K562 (cell line): Measurements from ENCODE around the gene CNFN.

Experiments
- MIER1 ChIP-seq: fragments of 450-650 bp; IDR thresholded peaks from 2 replicates; pipeline ENCODE4 v1.6.1; 2016; ENCODE audit warnings: antibody characterized with exemption, mild to moderate bottlenecking, low read depth
- MTF1 ChIP-seq: fragments of 250-450 bp; sonication (Bioruptor Pico); IDR thresholded peaks from 2 replicates; pipeline ENCODE4 v1.9.0; 2021; ENCODE audit warnings: moderate library complexity, mild to moderate bottlenecking, inconsistent platforms, borderline replicate concordance
- NRF1 ChIP-seq, 2 experiments: fragments of 450-650 bp; IDR thresholded peaks in 1 of 2; conservative IDR thresholded peaks in 1 of 2; 2 replicates each; pipeline ENCODE4 v1.6.1; 2014; ENCODE audit warnings: mild to moderate bottlenecking in 2 of 2
- POU5F1 ChIP-seq: fragments of 150-350 bp; IDR thresholded peaks from 2 replicates; pipeline ENCODE4 v1.6.1; 2014; ENCODE audit warnings: borderline replicate concordance, low read length, low read depth, mild to moderate bottlenecking; ENCODE audit not compliant: partially characterized antibody
- RUNX1 ChIP-seq: sonication (generic); IDR thresholded peaks from 2 replicates; pipeline ENCODE4 v1.6.1; 2016; ENCODE audit warnings: antibody characterized with exemption, low read depth
- SAP30 ChIP-seq: fragments of 200-600 bp; sonication (generic); IDR thresholded peaks from 2 replicates; pipeline ENCODE4 v1.6.1; 2012; ENCODE audit warnings: borderline replicate concordance, low read depth, mild to moderate bottlenecking, moderate library complexity, low read length, control low read depth, inconsistent platforms; ENCODE audit not compliant: insufficient read depth, poor library complexity, severe bottlenecking
- ZC3H11A ChIP-seq: IDR thresholded peaks from 2 replicates; pipeline ENCODE4 v1.6.1; 2012; ENCODE audit warnings: low read depth, low read length, improper control_type of control experiment
- ZNF253 ChIP-seq: fragments of 250-450 bp; sonication (Bioruptor Pico); conservative IDR thresholded peaks from 2 replicates; pipeline ENCODE4 v1.6.1; 2021; ENCODE audit warnings: mild to moderate bottlenecking
- ZNF644 ChIP-seq: fragments of 200-800 bp; sonication (Bioruptor generic); IDR thresholded peaks from 2 replicates; pipeline ENCODE4 v1.6.1; 2016; ENCODE audit warnings: low read depth, missing genetic modification characterization, missing compliant biosample characterization
- TF ChIP-seq, protein P1 (sequence below): fragments of 250-450 bp; sonication (Bioruptor Pico); IDR thresholded peaks from 2 replicates; pipeline ENCODE4 v1.4.0; 2020; ENCODE audit warnings: mild to moderate bottlenecking, moderate library complexity
- TF ChIP-seq, protein P2 (sequence below), 2 experiments: IDR thresholded peaks; 2 replicates each; pipeline ENCODE4 v1.6.1; 2012; ENCODE audit warnings: improper control_type of control experiment in 2 of 2, low read depth in 2 of 2, low read length in 2 of 2, borderline replicate concordance in 1 of 2
- TF ChIP-seq, protein P3 (sequence below): fragments of 450-650 bp; IDR thresholded peaks from 2 replicates; pipeline ENCODE4 v1.6.1; 2018; ENCODE audit not compliant: partially characterized antibody
- TF ChIP-seq, protein P4 (sequence below): sonication (generic); formaldehyde crosslinking; IDR thresholded peaks from 2 replicates; pipeline ENCODE4 v1.8.1; 2022; ENCODE audit warnings: missing genetic modification reagents
- TF ChIP-seq, protein P5 (sequence below): sonication (generic); formaldehyde crosslinking; IDR thresholded peaks from 2 replicates; pipeline ENCODE4 v1.5.0; 2020; ENCODE audit warnings: missing genetic modification reagents

DNA sequence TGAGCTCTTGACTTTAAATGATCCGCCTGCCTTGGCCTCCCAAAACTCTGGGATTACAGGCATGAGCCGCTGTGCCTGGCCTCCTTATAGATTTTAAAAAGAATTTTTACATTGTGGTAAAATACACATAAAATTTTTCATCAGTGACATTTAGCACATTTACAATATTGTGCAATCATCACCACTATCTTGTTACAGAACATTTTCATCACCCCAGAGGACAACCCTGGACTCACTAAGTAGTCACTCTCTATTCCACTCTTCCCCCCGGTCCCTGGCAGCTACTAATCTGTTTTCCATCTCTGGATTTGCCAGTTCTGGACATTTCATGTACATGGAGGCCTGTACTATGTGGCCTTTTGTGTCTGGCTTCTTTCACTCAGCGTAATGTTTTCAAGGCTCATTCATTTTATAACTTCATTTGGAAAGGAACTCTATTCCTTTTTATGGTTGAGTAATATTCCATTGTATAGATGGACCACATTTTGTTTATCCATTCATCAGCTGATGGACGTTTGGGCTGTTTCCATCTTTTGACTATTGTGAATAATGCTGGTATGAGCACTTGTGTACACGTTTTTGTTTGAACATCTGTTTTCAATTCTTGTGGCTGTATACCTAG lies 44.8 kb downstream of the CNFN start:
- TF ChIP-seq, protein P1, sequence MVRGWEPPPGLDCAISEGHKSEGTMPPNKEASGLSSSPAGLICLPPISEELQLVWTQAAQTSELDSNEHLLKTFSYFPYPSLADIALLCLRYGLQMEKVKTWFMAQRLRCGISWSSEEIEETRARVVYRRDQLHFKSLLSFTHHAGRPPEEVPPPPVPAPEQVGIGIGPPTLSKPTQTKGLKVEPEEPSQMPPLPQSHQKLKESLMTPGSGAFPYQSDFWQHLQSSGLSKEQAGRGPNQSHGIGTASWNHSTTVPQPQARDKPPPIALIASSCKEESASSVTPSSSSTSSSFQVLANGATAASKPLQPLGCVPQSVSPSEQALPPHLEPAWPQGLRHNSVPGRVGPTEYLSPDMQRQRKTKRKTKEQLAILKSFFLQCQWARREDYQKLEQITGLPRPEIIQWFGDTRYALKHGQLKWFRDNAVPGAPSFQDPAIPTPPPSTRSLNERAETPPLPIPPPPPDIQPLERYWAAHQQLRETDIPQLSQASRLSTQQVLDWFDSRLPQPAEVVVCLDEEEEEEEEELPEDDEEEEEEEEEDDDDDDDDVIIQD: no peak
- TF ChIP-seq ZNF644 (tag) (no peak), SAP30 (no peak), ZC3H11A (no peak), ZNF253 (CRISPR knock-in tag) (no peak), RUNX1 (no peak), MTF1 (no peak), MIER1 (no peak), NRF1 (conservative IDR thresholded peaks at IDR 0.05 in 1 of 2, IDR thresholded peaks at IDR 0.05 in 1 of 2) (no peak), POU5F1 (no peak)
- TF ChIP-seq, protein P2, sequence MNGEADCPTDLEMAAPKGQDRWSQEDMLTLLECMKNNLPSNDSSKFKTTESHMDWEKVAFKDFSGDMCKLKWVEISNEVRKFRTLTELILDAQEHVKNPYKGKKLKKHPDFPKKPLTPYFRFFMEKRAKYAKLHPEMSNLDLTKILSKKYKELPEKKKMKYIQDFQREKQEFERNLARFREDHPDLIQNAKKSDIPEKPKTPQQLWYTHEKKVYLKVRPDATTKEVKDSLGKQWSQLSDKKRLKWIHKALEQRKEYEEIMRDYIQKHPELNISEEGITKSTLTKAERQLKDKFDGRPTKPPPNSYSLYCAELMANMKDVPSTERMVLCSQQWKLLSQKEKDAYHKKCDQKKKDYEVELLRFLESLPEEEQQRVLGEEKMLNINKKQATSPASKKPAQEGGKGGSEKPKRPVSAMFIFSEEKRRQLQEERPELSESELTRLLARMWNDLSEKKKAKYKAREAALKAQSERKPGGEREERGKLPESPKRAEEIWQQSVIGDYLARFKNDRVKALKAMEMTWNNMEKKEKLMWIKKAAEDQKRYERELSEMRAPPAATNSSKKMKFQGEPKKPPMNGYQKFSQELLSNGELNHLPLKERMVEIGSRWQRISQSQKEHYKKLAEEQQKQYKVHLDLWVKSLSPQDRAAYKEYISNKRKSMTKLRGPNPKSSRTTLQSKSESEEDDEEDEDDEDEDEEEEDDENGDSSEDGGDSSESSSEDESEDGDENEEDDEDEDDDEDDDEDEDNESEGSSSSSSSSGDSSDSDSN (IDR thresholded peaks at IDR 0.05; ENCODE audit: borderline replicate concordance in 1 of 2, low read depth in 2 of 2, low read length in 2 of 2): no peak
- TF ChIP-seq, protein P3, sequence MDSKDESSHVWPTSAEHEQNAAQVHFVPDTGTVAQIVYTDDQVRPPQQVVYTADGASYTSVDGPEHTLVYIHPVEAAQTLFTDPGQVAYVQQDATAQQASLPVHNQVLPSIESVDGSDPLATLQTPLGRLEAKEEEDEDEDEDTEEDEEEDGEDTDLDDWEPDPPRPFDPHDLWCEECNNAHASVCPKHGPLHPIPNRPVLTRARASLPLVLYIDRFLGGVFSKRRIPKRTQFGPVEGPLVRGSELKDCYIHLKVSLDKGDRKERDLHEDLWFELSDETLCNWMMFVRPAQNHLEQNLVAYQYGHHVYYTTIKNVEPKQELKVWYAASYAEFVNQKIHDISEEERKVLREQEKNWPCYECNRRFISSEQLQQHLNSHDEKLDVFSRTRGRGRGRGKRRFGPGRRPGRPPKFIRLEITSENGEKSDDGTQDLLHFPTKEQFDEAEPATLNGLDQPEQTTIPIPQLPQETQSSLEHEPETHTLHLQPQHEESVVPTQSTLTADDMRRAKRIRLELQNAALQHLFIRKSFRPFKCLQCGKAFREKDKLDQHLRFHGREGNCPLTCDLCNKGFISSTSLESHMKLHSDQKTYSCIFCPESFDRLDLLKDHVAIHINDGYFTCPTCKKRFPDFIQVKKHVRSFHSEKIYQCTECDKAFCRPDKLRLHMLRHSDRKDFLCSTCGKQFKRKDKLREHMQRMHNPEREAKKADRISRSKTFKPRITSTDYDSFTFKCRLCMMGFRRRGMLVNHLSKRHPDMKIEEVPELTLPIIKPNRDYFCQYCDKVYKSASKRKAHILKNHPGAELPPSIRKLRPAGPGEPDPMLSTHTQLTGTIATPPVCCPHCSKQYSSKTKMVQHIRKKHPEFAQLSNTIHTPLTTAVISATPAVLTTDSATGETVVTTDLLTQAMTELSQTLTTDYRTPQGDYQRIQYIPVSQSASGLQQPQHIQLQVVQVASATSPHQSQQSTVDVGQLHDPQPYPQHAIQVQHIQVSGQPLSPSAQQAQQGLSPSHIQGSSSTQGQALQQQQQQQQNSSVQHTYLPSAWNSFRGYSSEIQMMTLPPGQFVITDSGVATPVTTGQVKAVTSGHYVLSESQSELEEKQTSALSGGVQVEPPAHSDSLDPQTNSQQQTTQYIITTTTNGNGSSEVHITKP: no peak
- TF ChIP-seq, protein P4, sequence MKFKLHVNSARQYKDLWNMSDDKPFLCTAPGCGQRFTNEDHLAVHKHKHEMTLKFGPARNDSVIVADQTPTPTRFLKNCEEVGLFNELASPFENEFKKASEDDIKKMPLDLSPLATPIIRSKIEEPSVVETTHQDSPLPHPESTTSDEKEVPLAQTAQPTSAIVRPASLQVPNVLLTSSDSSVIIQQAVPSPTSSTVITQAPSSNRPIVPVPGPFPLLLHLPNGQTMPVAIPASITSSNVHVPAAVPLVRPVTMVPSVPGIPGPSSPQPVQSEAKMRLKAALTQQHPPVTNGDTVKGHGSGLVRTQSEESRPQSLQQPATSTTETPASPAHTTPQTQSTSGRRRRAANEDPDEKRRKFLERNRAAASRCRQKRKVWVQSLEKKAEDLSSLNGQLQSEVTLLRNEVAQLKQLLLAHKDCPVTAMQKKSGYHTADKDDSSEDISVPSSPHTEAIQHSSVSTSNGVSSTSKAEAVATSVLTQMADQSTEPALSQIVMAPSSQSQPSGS (CRISPR knock-in tag): no peak
- TF ChIP-seq, protein P5, sequence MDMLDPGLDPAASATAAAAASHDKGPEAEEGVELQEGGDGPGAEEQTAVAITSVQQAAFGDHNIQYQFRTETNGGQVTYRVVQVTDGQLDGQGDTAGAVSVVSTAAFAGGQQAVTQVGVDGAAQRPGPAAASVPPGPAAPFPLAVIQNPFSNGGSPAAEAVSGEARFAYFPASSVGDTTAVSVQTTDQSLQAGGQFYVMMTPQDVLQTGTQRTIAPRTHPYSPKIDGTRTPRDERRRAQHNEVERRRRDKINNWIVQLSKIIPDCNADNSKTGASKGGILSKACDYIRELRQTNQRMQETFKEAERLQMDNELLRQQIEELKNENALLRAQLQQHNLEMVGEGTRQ (CRISPR knock-in tag): no peak
